Upper lobe of left lung (tissue), 6 donors: ENCODE measurements around the gene TK2. TPM values are rescaled to one million over a fixed set of nuclear protein-coding genes. Genes with fewer than 3 reads are reported as not detected.
A peak's percentile ranks its signal among the peaks of the same experiment; 100 is the strongest.

ENCODE experiments used
- ATAC-seq, 2 donors: fragments of 200-7000 bp; cut with Tn5 transposase; one replicate each; pipeline ENCODE4 v1.9.1; 2022; ENCODE audit warnings: mild to moderate bottlenecking in 2 of 2, moderate library complexity in 2 of 2; ENCODE audit not compliant: low FRiP score in 2 of 2
- DNase-seq, 2 donors: peaks; one replicate each; pipeline ENCODE4 v3.0.0-alpha.2; 2019 to 2020
- H3K27ac ChIP-seq, 4 donors: fragments of 200-600 bp; sonication (generic); one replicate each; pipeline ENCODE4 v1.5.1; 2016 to 2019
- H3K27me3 ChIP-seq, 4 donors: fragments of 200-600 bp; sonication (generic); one replicate each; pipeline ENCODE4 v1.5.1; 2017 to 2019
- H3K36me3 ChIP-seq, 4 donors: fragments of 200-600 bp; sonication (generic); one replicate each; pipeline ENCODE4 v1.5.1; 2016 to 2019
- H3K4me1 ChIP-seq, 4 donors: fragments of 200-600 bp; sonication (generic); one replicate each; pipeline ENCODE4 v1.5.1; 2018 to 2019
- H3K4me3 ChIP-seq, 4 donors: fragments of 200-600 bp; sonication (generic); one replicate each; pipeline ENCODE4 v1.5.1; 2017 to 2019; ENCODE audit warnings: mild to moderate bottlenecking in 2 of 4, moderate library complexity in 1 of 4
- H3K9me3 ChIP-seq, 4 donors: fragments of 200-600 bp; sonication (generic); one replicate each; pipeline ENCODE4 v1.5.1; 2018 to 2019
- CTCF ChIP-seq, 6 experiments: fragments of 450-650 bp in 4 of 6; fragments of 200-600 bp in 2 of 6; sonication (generic) in 2 of 6; IDR thresholded peaks; one replicate each; pipeline ENCODE4 v1.5.1; 2016 to 2019; ENCODE audit warnings: antibody characterized with exemption in 6 of 6
- EP300 ChIP-seq, 4 donors: sonication (generic); formaldehyde crosslinking; IDR thresholded peaks; one replicate each; pipeline ENCODE4 v1.5.1; 2017; ENCODE audit warnings: antibody characterized with exemption in 4 of 4, control low read depth in 2 of 4
- POLR2A ChIP-seq, 4 donors: fragments of 450-650 bp; IDR thresholded peaks; one replicate each; pipeline ENCODE4 v1.5.1; 2016 to 2017; ENCODE audit warnings: antibody characterized with exemption in 4 of 4, mild to moderate bottlenecking in 2 of 4
- POLR2AphosphoS5 ChIP-seq, 2 donors: sonication (generic); formaldehyde crosslinking; IDR thresholded peaks; one replicate each; pipeline ENCODE4 v1.5.1; 2017; ENCODE audit warnings: antibody characterized with exemption in 2 of 2
- WGBS, 2 donors: methylation state at CpG; one replicate each; pipeline ENCODE4 v1.1.5; 2017 to 2018; 5-methylcytosine and 5-hydroxymethylcytosine counted together
- total RNA-seq, 6 donors: library from RNA; depleted of rRNA in 4 of 6; stranded (reverse); fragments of >200 nt in 4 of 6; gene quantifications; one replicate each; pipeline versions ENCODE4 v1.1.0 to v1.2.1, GENCODE V29; 2016 to 2021
- donor health status: DM: no; HTN: no; CAD: no; lungs with moderate emphysema.
- donor health status: DM: no; HTN: yes; CAD: no; lungs with severe emphysema.

TK2 gene
- total RNA-seq, 6 donors from 2014 or later = 28.2 to 54.0 (median 36.6) TPM

- 81 to 88% methylated on average over 8 to 9 of the region's 9 CpGs for WGBS, 2 donors
- Histone ChIP-seq H3K27ac (peak overlapping the region; percentile 94 to 98 (median 96)), H3K4me3 (no peak overlapping the region), H3K27me3 (no peaks in the 10 kb centered on the region), H3K36me3 (peaks cover 0 to 50% (median 32%) of the 10 kb centered on the region in 4 donors), H3K9me3 (no peaks in the 10 kb centered on the region), H3K4me1 (peaks cover 48 to 51% (median 50%) of the 10 kb centered on the region in 4 donors)
- no peak for DNase-seq
- peak in 1 of 2 donors; percentile 28 for ATAC-seq
- TF ChIP-seq POLR2AphosphoS5 (IDR thresholded peaks at IDR 0.05) (peak in 1 of 2 donors; percentile 33), CTCF (IDR thresholded peaks at IDR 0.05) (no peak), POLR2A (IDR thresholded peaks at IDR 0.05) (peak in 1 of 4 donors; percentile 7)
These were observed 24.3 kb downstream of the TK2 start for GRCh38 chr16:66525396-66526180.

GRCh38 chr16:66524601-66525164 is 25.2 kb downstream of the TK2 start:
- TF ChIP-seq CTCF (IDR thresholded peaks at IDR 0.05) (peak in 5 of 6 experiments; percentile 10 to 52 (median 35)), POLR2AphosphoS5 (IDR thresholded peaks at IDR 0.05) (peak; percentile 65 to 71), EP300 (IDR thresholded peaks at IDR 0.05) (no peak), POLR2A (IDR thresholded peaks at IDR 0.05) (peak in 1 of 4 donors; percentile 37)
- H3K36me3 ChIP-seq = peaks cover 0 to 41% (median 25%) of the 10 kb centered on the region in 4 donors
- peak in 1 of 2 donors; percentile 84 for DNase-seq
- H3K4me3 ChIP-seq = no peak overlapping the region
- ATAC-seq = peak; percentile 69 to 71
- WGBS, 2 donors = 44 to 53% methylated on average over 6 of the region's 6 CpGs
- no peaks in the 10 kb centered on the region for H3K27me3 ChIP-seq
- peaks cover 57 to 60% (median 59%) of the 10 kb centered on the region in 4 donors for H3K4me1 ChIP-seq
- H3K9me3 ChIP-seq = no peaks in the 10 kb centered on the region
- peak overlapping the region; percentile 94 to 98 (median 96) for H3K27ac ChIP-seq

- 49 to 64% methylated on average over 9 of the region's 9 CpGs for WGBS, 2 donors
- Histone ChIP-seq H3K27ac (peak overlapping the region; percentile 94 to 98 (median 96)), H3K27me3 (no peaks in the 10 kb centered on the region), H3K4me1 (peaks cover 65 to 68% (median 67%) of the 10 kb centered on the region in 4 donors), H3K9me3 (no peaks in the 10 kb centered on the region), H3K36me3 (peaks cover 0 to 34% (median 19%) of the 10 kb centered on the region in 4 donors), H3K4me3 (no peak overlapping the region)
- no peak for DNase-seq
- ATAC-seq = no peak
- TF ChIP-seq POLR2AphosphoS5 (IDR thresholded peaks at IDR 0.05) = peak in 1 of 2 donors; percentile 32
- no peak for TF ChIP-seq EP300 (IDR thresholded peaks at IDR 0.05)
- no peak for TF ChIP-seq CTCF (IDR thresholded peaks at IDR 0.05)
These were observed 26.0 kb downstream of the TK2 start for GRCh38 chr16:66523861-66524354.

- 83% methylated on average over 10 to 11 of the region's 11 CpGs for WGBS, 2 donors
- no peak for DNase-seq
These were observed 26.9 kb downstream of the TK2 start for GRCh38 chr16:66522816-66523590.

More at GRCh38 chr16:66522816-66523590, 26.9 kb downstream of the TK2 start:
- Histone ChIP-seq H3K36me3 (peaks cover 0 to 24% (median 12%) of the 10 kb centered on the region in 4 donors), H3K27me3 (no peaks in the 10 kb centered on the region), H3K4me3 (no peak overlapping the region), H3K4me1 (peaks cover 74 to 77% (median 76%) of the 10 kb centered on the region in 4 donors), H3K27ac (peak overlapping the region; percentile 94 to 98 (median 96)), H3K9me3 (no peaks in the 10 kb centered on the region)
- no peak for ATAC-seq
- TF ChIP-seq POLR2AphosphoS5 (IDR thresholded peaks at IDR 0.05) (no peak), EP300 (IDR thresholded peaks at IDR 0.05) (no peak), POLR2A (IDR thresholded peaks at IDR 0.05) (no peak), CTCF (IDR thresholded peaks at IDR 0.05) (no peak)
